Activated B cell treated with CpG ODN at 0.5 μM for 24 hours (primary cell): Measurements from ENCODE around the gene GARIN5A. TPM values are rescaled to one million over a fixed set of nuclear protein-coding genes. Genes with fewer than 3 reads are reported as not detected.

Experiments used
- ATAC-seq: fragments of 200-7000 bp; cut with Tn5 transposase; one replicate; pipeline ENCODE4 v1.10.0; 2021; ENCODE audit warnings: low read depth, mild to moderate bottlenecking, moderate library complexity
- CTCF ChIA-PET: fragments of 350-600 bp; sonication (Branson Sonifier 250); formaldehyde crosslinking; loops from one replicate; lab custom pipeline; 2021; ENCODE audit warnings: antibody characterized with exemption; lab: Charles Lee
- POLR2A ChIA-PET: fragments of 350-600 bp; sonication (Branson Sonifier 250); formaldehyde crosslinking; loops from one replicate; lab custom pipeline; 2021; ENCODE audit warnings: antibody characterized with exemption; lab: Charles Lee
- DNase-seq: peaks from one replicate; pipeline ENCODE4 v3.0.0; 2022
- H3K27ac Mint-ChIP-seq: one replicate; pipeline ENCODE4 v1.8.0; 2020; ENCODE audit warnings: mixed read lengths
- H3K27me3 Mint-ChIP-seq: one replicate; pipeline ENCODE4 v1.8.0; 2021; ENCODE audit warnings: mixed read lengths
- H3K36me3 Mint-ChIP-seq: one replicate; pipeline ENCODE4 v1.8.0; 2021; ENCODE audit warnings: low read depth, mixed read lengths
- H3K4me1 Mint-ChIP-seq: one replicate; pipeline ENCODE4 v1.8.0; 2021; ENCODE audit warnings: mixed read lengths
- H3K4me3 Mint-ChIP-seq: one replicate; pipeline ENCODE4 v1.8.0; 2020; ENCODE audit warnings: mild to moderate bottlenecking, mixed read lengths
- H3K9me3 Mint-ChIP-seq: one replicate; pipeline ENCODE4 v1.8.0; 2020; ENCODE audit warnings: mixed read lengths
- intact Hi-C: fragments of 100-400 bp; cut with micrococcal nuclease; formaldehyde crosslinking; loops from one replicate; pipeline ENCODE4 v1.15.1; 2024
- total RNA-seq: library from RNA; stranded (reverse); gene quantifications from 2 replicates; pipeline ENCODE4 v1.2.3, GENCODE V29; 2022
- TF ChIP-seq, protein P1 (sequence below): fragments of 200-600 bp; IDR thresholded peaks from one replicate; pipeline ENCODE4 v1.8.0; 2022; ENCODE audit warnings: antibody characterized with exemption, mild to moderate bottlenecking

GARIN5A gene
- total RNA-seq, 1 donor from 2014 or later: 0.67 TPM

DNA sequence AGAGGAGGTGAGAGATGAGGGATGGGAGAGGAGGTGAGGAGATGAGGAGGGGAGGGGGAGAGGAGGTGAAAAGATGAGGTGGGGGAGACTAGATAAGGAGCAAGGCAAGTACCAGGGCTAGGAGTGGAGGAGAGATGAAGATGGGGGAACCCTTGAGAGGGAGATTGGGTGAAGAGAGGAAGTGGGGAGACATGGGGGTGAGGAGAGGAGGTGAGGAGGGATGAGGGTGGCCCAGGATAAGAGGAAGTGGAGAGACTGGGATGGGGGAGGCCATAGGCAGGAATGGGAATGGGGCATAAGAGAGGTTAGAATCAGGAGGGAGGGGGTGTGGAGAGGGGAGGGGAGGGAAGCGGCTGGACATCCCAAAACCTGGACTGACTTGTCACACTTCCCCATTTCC, 17.0 kb downstream of the GARIN5A start:
- no peak for ATAC-seq
- POLR2A ChIA-PET: interaction anchor here (0.6 to 2.9 kb wide), 17 partner anchors 22 to 134 kb away, joined by 3 to 36 read pairs (median 10); partner anchors contain the start of genes JOSD2, KCNC3, MYBPC2 and POLD1
- TF ChIP-seq, protein P1, sequence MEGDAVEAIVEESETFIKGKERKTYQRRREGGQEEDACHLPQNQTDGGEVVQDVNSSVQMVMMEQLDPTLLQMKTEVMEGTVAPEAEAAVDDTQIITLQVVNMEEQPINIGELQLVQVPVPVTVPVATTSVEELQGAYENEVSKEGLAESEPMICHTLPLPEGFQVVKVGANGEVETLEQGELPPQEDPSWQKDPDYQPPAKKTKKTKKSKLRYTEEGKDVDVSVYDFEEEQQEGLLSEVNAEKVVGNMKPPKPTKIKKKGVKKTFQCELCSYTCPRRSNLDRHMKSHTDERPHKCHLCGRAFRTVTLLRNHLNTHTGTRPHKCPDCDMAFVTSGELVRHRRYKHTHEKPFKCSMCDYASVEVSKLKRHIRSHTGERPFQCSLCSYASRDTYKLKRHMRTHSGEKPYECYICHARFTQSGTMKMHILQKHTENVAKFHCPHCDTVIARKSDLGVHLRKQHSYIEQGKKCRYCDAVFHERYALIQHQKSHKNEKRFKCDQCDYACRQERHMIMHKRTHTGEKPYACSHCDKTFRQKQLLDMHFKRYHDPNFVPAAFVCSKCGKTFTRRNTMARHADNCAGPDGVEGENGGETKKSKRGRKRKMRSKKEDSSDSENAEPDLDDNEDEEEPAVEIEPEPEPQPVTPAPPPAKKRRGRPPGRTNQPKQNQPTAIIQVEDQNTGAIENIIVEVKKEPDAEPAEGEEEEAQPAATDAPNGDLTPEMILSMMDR: no peak
- Mint-ChIP-seq H3K27ac (peak overlapping the region; percentile 90), H3K4me3 (peak overlapping the region; percentile 72), H3K4me1 (peaks cover 24% of the 10 kb centered on the region), H3K27me3 (no peaks in the 10 kb centered on the region), H3K9me3 (no peaks in the 10 kb centered on the region), H3K36me3 (no peaks in the 10 kb centered on the region)
- intact Hi-C loops: loop anchor here (1.0 kb wide), 2 partner anchors 28 to 52 kb away; partner anchors contain the start of gene JOSD2
- CTCF ChIA-PET: interaction anchor here (1.1 to 4.1 kb wide), 7 partner anchors 11 to 462 kb away, joined by 4 to 92 read pairs (median 8); no protein-coding TSS in a partner anchor
- no peak for DNase-seq

DNA sequence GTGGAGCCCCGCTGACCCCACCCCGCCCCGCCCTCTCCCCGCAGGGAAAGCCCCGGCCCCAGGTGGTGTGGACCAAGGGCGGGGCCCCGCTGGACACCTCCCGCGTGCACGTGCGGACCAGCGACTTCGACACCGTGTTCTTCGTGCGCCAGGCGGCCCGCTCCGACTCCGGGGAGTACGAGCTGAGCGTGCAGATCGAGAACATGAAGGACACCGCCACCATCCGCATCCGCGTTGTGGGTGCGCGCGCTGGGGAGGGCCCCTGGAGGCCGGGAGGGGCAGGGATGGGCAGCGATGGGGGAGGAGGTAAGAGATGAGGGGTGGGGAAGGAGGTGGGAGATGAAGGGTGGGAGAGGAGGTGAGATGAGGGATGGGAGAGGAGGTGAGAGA, 17.6 kb downstream of the GARIN5A start:
- Mint-ChIP-seq H3K4me3 (no peak overlapping the region), H3K27ac (no peak overlapping the region), H3K36me3 (no peaks in the 10 kb centered on the region), H3K27me3 (no peaks in the 10 kb centered on the region), H3K9me3 (no peaks in the 10 kb centered on the region), H3K4me1 (peaks cover 24% of the 10 kb centered on the region)
- ATAC-seq (no peak), DNase-seq (no peak)
- intact Hi-C loops: no loop called here
- TF ChIP-seq, protein P1: no peak
- ChIA-PET POLR2A (interaction anchor here (0.6 kb wide), 1 partner anchor 36 kb away, joined by 3 read pairs; no protein-coding TSS in a partner anchor), CTCF (interaction anchor here (2.3 kb wide), 1 partner anchor 90 kb away, joined by 8 read pairs; no protein-coding TSS in a partner anchor)

DNA sequence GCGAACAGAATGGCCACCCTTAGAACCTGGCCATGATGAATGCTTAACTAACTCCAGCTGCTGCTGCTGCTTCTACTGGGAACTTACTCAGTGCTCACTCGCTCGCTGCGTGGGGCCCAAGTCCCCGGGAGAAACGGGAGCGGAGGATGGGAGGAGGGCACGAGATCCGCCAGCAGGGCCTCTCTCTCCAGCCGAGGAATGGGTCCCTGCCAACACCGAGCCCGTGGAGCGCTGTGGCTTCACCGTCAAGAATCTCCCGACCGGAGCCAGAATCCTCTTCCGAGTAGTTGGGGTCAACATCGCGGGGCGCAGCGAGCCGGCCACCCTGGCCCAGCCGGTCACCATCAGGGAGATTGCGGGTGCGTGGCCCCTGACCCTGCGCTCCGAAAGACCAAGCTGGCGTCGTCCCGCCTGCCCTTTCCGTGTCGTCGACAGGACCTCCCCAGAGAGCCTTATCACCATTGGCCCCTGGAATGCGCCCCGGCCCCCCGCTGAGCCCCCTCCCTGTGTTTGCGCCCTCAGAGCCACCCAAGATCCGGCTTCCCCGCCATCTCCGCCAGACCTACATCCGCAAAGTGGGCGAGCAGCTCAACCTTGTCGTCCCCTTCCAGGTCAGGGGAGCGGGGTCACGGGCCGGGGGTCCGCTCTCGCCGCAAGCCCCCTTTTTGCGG, 18.1 kb downstream of the GARIN5A start:
- peak overlapping the region; percentile 30 for H3K27ac Mint-ChIP-seq

DNA sequence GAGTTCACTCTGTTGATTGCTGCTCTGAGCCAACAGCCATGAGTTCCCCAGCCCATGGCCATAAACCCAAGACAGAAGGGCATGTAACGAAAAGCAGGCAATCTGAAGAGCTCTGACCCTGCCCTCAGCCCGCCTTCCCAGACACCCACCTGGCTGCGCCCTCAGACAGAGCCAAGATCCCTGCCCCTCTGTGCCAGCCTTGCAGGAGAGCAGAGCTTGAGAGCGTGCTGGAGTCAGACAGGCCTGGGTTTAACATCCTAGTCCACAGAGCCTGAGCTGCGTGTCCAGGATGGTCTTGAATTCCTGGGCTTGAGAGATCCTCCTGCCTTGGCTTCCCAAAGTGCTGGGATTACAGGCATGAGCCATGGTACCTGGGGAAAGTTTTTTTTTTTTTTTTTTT, 19.3 kb downstream of the GARIN5A start:
- intact Hi-C loops: no loop called here
- Mint-ChIP-seq H3K4me1 (peaks cover 24% of the 10 kb centered on the region), H3K36me3 (no peaks in the 10 kb centered on the region), H3K27me3 (no peaks in the 10 kb centered on the region), H3K4me3 (no peak overlapping the region), H3K9me3 (no peaks in the 10 kb centered on the region), H3K27ac (no peak overlapping the region)
- ATAC-seq: no peak
- TF ChIP-seq, protein P1: no peak
- ChIA-PET POLR2A (interaction anchor here (0.7 kb wide), 2 partner anchors 29 to 958 kb away, joined by 3 read pairs; no protein-coding TSS in a partner anchor), CTCF (interaction anchor here (2.3 kb wide), 1 partner anchor 89 kb away, joined by 8 read pairs; no protein-coding TSS in a partner anchor)
- DNase-seq: no peak

More for the DNA sequence above, 18.1 kb downstream of the GARIN5A start:
- peaks cover 24% of the 10 kb centered on the region for H3K4me1 Mint-ChIP-seq
- H3K9me3 Mint-ChIP-seq: no peaks in the 10 kb centered on the region
- peak overlapping the region; percentile 35 for H3K4me3 Mint-ChIP-seq
- DNase-seq (no peak), ATAC-seq (no peak)
- POLR2A ChIA-PET: interaction anchor here (0.6 kb wide), 1 partner anchor 35 kb away, joined by 3 read pairs; no protein-coding TSS in a partner anchor
- H3K27me3 Mint-ChIP-seq: no peaks in the 10 kb centered on the region
- CTCF ChIA-PET: interaction anchor here (2.3 kb wide), 1 partner anchor 90 kb away, joined by 8 read pairs; no protein-coding TSS in a partner anchor
- H3K36me3 Mint-ChIP-seq: no peaks in the 10 kb centered on the region
- TF ChIP-seq, protein P1: no peak
- intact Hi-C loops: no loop called here

DNA sequence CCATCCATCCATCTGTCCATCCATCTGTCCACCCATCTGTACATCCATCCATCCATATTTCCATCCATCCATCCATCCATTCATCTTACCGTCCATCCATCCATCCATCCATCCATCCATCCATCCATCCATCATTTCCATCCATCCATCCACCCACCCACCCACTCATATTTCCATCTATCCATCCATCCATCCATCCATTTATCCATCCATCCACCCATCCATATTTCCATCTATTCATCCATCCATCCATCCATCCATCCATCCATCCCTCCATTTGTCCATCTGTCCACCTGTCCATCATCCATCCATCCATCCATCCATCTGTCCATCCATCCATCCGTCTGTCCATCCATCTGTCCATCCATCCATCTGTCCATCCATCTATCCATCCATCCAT, 20.7 kb downstream of the GARIN5A start:
- Mint-ChIP-seq H3K36me3 (no peaks in the 10 kb centered on the region), H3K4me1 (peaks cover 18% of the 10 kb centered on the region), H3K9me3 (no peaks in the 10 kb centered on the region), H3K27me3 (no peaks in the 10 kb centered on the region), H3K27ac (no peak overlapping the region), H3K4me3 (no peak overlapping the region)
- ATAC-seq (no peak), DNase-seq (no peak)
- ChIA-PET CTCF (no interaction called here), POLR2A (no interaction called here)
- intact Hi-C loops: no loop called here
- TF ChIP-seq, protein P1: no peak
